DOHH2 (cell line): Measurements from ENCODE around the gene SNX22.
"Not testable (repeated sequence)": the region's sequence is repeated elsewhere in the genome, so short reads cannot be mapped to it uniquely, and the experiment has no call there.

Experiments
- H3F3A ChIP-seq: fragments of 200-600 bp; sonication (generic), shearing (Covaris generic); 2 replicates; pipeline ENCODE4 v1.6.0; 2016; ENCODE audit warnings: antibody characterized with exemption, mild to moderate bottlenecking; ENCODE audit not compliant: control insufficient read depth, insufficient read depth
- H3K27ac ChIP-seq: fragments of 200-600 bp; sonication (generic); 2 replicates; pipeline ENCODE4 v1.5.1; 2014; ENCODE audit warnings: low read depth, mild to moderate bottlenecking, low read length, moderate library complexity
- H3K27me3 ChIP-seq: fragments of 200-600 bp; sonication (generic); 2 replicates; pipeline ENCODE4 v1.6.1; 2014; ENCODE audit warnings: mild to moderate bottlenecking, low read length, mixed read lengths; ENCODE audit not compliant: control insufficient read depth
- H3K36me3 ChIP-seq: fragments of 200-600 bp; sonication (generic); 2 replicates; pipeline ENCODE4 v1.6.1; 2014; ENCODE audit warnings: mild to moderate bottlenecking, low read length, moderate library complexity, mixed read lengths; ENCODE audit not compliant: control insufficient read depth
- H3K4me1 ChIP-seq: fragments of 200-600 bp; sonication (generic); 2 replicates; pipeline ENCODE4 v1.6.1; 2014; ENCODE audit warnings: mild to moderate bottlenecking, low read length, mixed read lengths; ENCODE audit not compliant: control insufficient read depth
- H3K4me2 ChIP-seq: fragments of 200-600 bp; sonication (generic); 2 replicates; pipeline ENCODE4 v1.6.0; 2014; ENCODE audit warnings: mild to moderate bottlenecking, low read length, moderate library complexity
- H3K4me3 ChIP-seq: fragments of 200-600 bp; sonication (generic); 2 replicates; pipeline ENCODE4 v1.5.1; 2014; ENCODE audit warnings: mild to moderate bottlenecking, low read length, mixed read lengths
- H3K79me2 ChIP-seq: fragments of 200-600 bp; sonication (generic); 2 replicates; pipeline ENCODE4 v1.6.1; 2014; ENCODE audit warnings: mild to moderate bottlenecking, low read length, mixed read lengths; ENCODE audit not compliant: control insufficient read depth
- H3K9me2 ChIP-seq: fragments of 200-600 bp; sonication (generic); replicated peaks from 2 replicates; pipeline ENCODE4 v1.6.1; 2014; ENCODE audit warnings: mild to moderate bottlenecking, low read length, mixed read lengths; ENCODE audit not compliant: control insufficient read depth
- H3K9me3 ChIP-seq: fragments of 200-600 bp; sonication (generic); 2 replicates; pipeline ENCODE4 v1.6.1; 2014; ENCODE audit warnings: antibody characterized with exemption, low read length, mixed read lengths; ENCODE audit not compliant: control insufficient read depth, insufficient read depth
- H4K20me1 ChIP-seq: fragments of 200-600 bp; sonication (generic); 2 replicates; pipeline ENCODE4 v1.6.0; 2014; ENCODE audit warnings: low read depth, mild to moderate bottlenecking, antibody characterized with exemption, low read length, moderate library complexity; ENCODE audit not compliant: control insufficient read depth, insufficient read depth
- CTCF ChIP-seq: fragments of 200-600 bp; sonication (generic); IDR thresholded peaks from one replicate; pipeline ENCODE4 v1.5.1; 2014; ENCODE audit warnings: antibody characterized with exemption, mild to moderate bottlenecking, low read depth, low read length; ENCODE audit not compliant: poor library complexity, severe bottlenecking
- EZH2phosphoT487 ChIP-seq: fragments of 200-600 bp; sonication (generic); IDR thresholded peaks from 2 replicates; pipeline ENCODE4 v1.6.1; 2017; ENCODE audit warnings: borderline replicate concordance, mild to moderate bottlenecking, antibody characterized with exemption, low read length, moderate library complexity, mixed read lengths

SNX22 gene

DNA sequence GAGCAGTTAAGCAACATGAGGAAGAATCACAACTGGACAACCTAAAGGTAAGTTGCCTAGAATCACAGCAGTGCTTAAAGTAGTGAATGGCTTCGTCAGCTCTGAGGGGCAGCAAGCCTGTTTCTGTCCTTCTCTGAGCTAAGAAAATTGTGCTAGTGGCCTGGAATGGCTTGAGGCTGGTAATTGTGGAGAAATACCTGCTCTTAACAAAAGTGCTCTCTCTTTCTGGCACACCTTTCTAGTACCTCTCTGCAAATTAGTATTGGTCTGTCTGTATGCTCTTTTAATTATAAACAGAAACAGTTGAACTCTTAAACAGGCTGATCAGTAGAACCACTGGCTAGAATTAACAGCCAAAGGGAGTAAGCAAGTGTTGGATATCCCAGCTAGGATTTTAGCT lies 44.2 kb upstream of the SNX22 start:
- TF ChIP-seq CTCF: no peak
- no peak for TF ChIP-seq EZH2phosphoT487
- H3K4me1 ChIP-seq: peaks cover 22% of the 10 kb centered on the region
- H3K9me3 ChIP-seq: no peaks in the 10 kb centered on the region
- peaks cover 25% of the 10 kb centered on the region for H4K20me1 ChIP-seq
- H3F3A ChIP-seq: no peaks in the 10 kb centered on the region
- H3K4me3 ChIP-seq: no peak overlapping the region
- H3K36me3 ChIP-seq: peaks cover 12% of the 10 kb centered on the region
- no peak overlapping the region for H3K4me2 ChIP-seq
- H3K79me2 ChIP-seq: peaks cover 95% of the 10 kb centered on the region
- no peaks in the 10 kb centered on the region for H3K27me3 ChIP-seq
- no peaks in the 10 kb centered on the region for H3K9me2 ChIP-seq
- no peak overlapping the region for H3K27ac ChIP-seq

GRCh38 chr15:64110108-64110701 lies 41.3 kb upstream of the SNX22 start:
- H3K9me2 ChIP-seq, H3F3A ChIP-seq, H3K27me3 ChIP-seq, H3K9me3 ChIP-seq, H3K27ac ChIP-seq: not testable (repeated sequence)
- Histone ChIP-seq H3K79me2 (peaks cover 74% of the 10 kb centered on the region), H3K4me3 (peak overlapping the region; percentile 15), H4K20me1 (peaks cover 17% of the 10 kb centered on the region), H3K4me2 (peak overlapping the region; percentile 49), H3K36me3 (peaks cover 39% of the 10 kb centered on the region), H3K4me1 (peaks cover 22% of the 10 kb centered on the region)

- Histone ChIP-seq H3F3A (no peaks in the 10 kb centered on the region), H3K4me3 (peak overlapping the region; percentile 15), H3K9me3 (no peaks in the 10 kb centered on the region), H4K20me1 (peaks cover 17% of the 10 kb centered on the region), H3K4me1 (peaks cover 22% of the 10 kb centered on the region), H3K79me2 (peaks cover 66% of the 10 kb centered on the region), H3K4me2 (peak overlapping the region; percentile 49), H3K27ac (peak overlapping the region; percentile 3; the same call in 1 of the 2 replicates), H3K27me3 (no peaks in the 10 kb centered on the region), H3K36me3 (peaks cover 47% of the 10 kb centered on the region), H3K9me2 (no peaks in the 10 kb centered on the region)
- TF ChIP-seq EZH2phosphoT487 (no peak), CTCF (no peak)
Measured at GRCh38 chr15:64110950-64111678, 40.4 kb upstream of the SNX22 start.

GRCh38 chr15:64111679-64112050 lies 39.9 kb upstream of the SNX22 start:
- Histone ChIP-seq H3K9me3 (no peaks in the 10 kb centered on the region), H4K20me1 (peaks cover 12% of the 10 kb centered on the region), H3K27ac (no peak overlapping the region), H3K4me3 (no peak overlapping the region), H3F3A (no peaks in the 10 kb centered on the region), H3K36me3 (peaks cover 53% of the 10 kb centered on the region), H3K9me2 (no peaks in the 10 kb centered on the region), H3K4me2 (no peak overlapping the region; the same call in 1 of the 2 replicates), H3K27me3 (no peaks in the 10 kb centered on the region), H3K4me1 (peaks cover 22% of the 10 kb centered on the region), H3K79me2 (peaks cover 61% of the 10 kb centered on the region)
- no peak for TF ChIP-seq CTCF
- TF ChIP-seq EZH2phosphoT487: no peak
